OCI-LY3 (cell line): Measurements from ENCODE around the gene SMURF1.

ENCODE experiments used
- H2AFZ ChIP-seq: fragments of 200-600, 300-600 bp; shearing (Covaris generic); 2 replicates; pipeline ENCODE4 v1.6.0; 2014; ENCODE audit warnings: antibody characterized with exemption, low read depth, low read length
- H3K27ac ChIP-seq: fragments of 200-600, 300-600 bp; sonication (generic); 2 replicates; pipeline ENCODE4 v1.5.1; 2014; ENCODE audit warnings: mild to moderate bottlenecking, low read length, moderate library complexity, mixed read lengths
- H3K27me3 ChIP-seq: fragments of 200-600, 300-600 bp; sonication (generic); 2 replicates; pipeline ENCODE4 v1.6.1; 2014; ENCODE audit warnings: low read depth, low read length, mixed read lengths
- H3K36me3 ChIP-seq: fragments of 200-600, 300-600 bp; sonication (generic); replicated peaks from 2 replicates; pipeline ENCODE3; 2014; ENCODE audit warnings: low read depth, low read length, mixed read lengths
- H3K4me1 ChIP-seq: fragments of 300-600, 200-600 bp; sonication (generic); 2 replicates; pipeline ENCODE4 v1.6.1; 2014; ENCODE audit warnings: low read length, mixed read lengths
- H3K4me2 ChIP-seq: fragments of 200-600, 300-600 bp; sonication (generic); 2 replicates; pipeline ENCODE4 v1.6.1; 2014; ENCODE audit warnings: low read length, mixed read lengths
- H3K4me3 ChIP-seq: fragments of 300-600, 200-600 bp; sonication (generic); 2 replicates; pipeline ENCODE4 v1.5.1; 2014; ENCODE audit warnings: antibody characterized with exemption, mild to moderate bottlenecking, low read length, moderate library complexity
- H3K79me2 ChIP-seq: fragments of 300-600, 200-600 bp; shearing (Covaris generic); 2 replicates; pipeline ENCODE4 v1.6.1; 2014; ENCODE audit warnings: mild to moderate bottlenecking, low read length, mixed read lengths
- H3K9ac ChIP-seq: fragments of 300-600, 200-600 bp; shearing (Covaris generic); 2 replicates; pipeline ENCODE4 v1.6.0; 2014; ENCODE audit warnings: mild to moderate bottlenecking, low read length, moderate library complexity
- H3K9me3 ChIP-seq: fragments of 200-600, 300-600 bp; shearing (Covaris generic); 2 replicates; pipeline ENCODE4 v1.6.1; 2014; ENCODE audit warnings: low read length, mixed read lengths; ENCODE audit not compliant: insufficient read depth
- H4K20me1 ChIP-seq: fragments of 200-600, 300-600 bp; sonication (generic); 2 replicates; pipeline ENCODE4 v1.6.1; 2016; ENCODE audit warnings: low read length, mixed read lengths; ENCODE audit not compliant: insufficient read depth
- EZH2phosphoT487 ChIP-seq: fragments of 200-600 bp; shearing (Covaris generic); IDR thresholded peaks from 2 replicates; pipeline ENCODE4 v1.6.1; 2018; ENCODE audit warnings: antibody characterized with exemption, mixed run types, low read depth
- TF ChIP-seq, protein P1 (sequence below): fragments of 200-600, 300-600 bp; sonication (generic); IDR thresholded peaks from 2 replicates; pipeline ENCODE4 v1.5.1; 2014; ENCODE audit warnings: antibody characterized with exemption, low read length, low read depth

The SMURF1 gene

DNA sequence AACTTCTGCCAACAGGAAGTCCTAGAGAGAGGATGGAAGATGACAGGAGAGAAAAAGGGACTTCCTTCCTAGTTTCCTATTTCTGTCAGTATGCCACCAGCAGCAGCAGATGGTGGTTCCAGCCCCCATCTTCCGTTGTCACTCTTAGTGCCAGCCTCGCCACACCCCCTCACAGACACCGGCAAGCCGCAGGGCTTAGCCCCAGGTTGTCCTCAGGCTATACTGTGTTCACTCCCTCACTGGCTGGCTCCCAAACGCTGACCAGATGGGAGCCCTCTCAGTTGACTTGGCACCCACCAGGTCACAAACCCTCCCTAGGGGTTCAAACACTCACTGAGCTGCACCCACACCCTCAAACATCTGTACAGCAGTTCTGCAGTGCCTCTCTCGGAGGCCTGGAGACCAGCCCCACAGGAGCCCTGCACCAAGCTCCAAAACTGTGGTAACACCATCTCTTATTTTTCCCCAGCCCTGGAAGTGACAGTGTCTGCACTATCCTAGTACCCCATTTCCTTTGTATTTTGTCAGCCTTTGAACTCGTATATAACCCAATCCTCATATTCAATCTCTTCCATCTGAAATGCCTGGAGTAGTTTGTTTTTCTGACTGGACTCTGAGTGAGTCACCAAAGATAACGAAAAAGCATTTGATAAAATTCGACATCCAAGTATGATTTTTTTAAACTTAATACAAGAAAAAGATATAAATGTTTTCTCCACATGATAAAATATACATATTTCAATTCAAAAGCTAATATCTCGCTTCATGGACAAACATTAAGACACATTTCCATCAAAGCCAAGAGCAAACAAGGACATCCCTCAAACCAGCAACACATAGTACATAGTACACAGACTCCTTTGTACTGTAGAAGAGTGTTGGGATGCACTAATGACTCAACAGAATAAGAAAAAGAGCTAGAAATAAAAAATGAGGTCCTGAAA, 34.5 kb downstream of the SMURF1 start:
- H3K4me2 ChIP-seq = no peak overlapping the region

DNA sequence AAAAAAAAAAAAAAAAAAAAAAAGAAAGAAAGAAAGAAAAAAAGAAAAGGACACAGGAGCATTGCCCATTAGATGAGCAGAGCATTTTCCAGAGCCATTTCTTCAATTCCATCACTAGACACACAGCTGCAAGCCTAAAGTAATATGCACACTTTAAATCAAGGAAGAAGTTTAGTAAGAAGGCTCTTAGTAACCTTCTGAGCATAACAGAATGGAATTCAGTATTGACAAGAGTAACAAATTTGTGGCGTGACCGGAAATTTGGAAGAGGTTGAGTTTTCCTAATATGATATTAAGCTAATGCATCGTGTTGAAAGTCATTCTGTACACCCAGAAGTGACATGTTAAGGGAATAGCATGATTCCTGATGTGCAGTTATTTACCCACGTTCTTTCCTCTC, 35.3 kb downstream of the SMURF1 start:
- Histone ChIP-seq H2AFZ (no peak overlapping the region), H3K4me2 (no peak overlapping the region), H3K27ac (no peak overlapping the region), H3K36me3 (no peaks in the 10 kb centered on the region), H3K27me3 (no peaks in the 10 kb centered on the region), H3K4me3 (no peak overlapping the region), H3K79me2 (peaks cover 79% of the 10 kb centered on the region), H3K4me1 (peaks cover 30% of the 10 kb centered on the region), H4K20me1 (peaks cover 30% of the 10 kb centered on the region), H3K9ac (no peak overlapping the region), H3K9me3 (no peaks in the 10 kb centered on the region)
- TF ChIP-seq, protein P1, sequence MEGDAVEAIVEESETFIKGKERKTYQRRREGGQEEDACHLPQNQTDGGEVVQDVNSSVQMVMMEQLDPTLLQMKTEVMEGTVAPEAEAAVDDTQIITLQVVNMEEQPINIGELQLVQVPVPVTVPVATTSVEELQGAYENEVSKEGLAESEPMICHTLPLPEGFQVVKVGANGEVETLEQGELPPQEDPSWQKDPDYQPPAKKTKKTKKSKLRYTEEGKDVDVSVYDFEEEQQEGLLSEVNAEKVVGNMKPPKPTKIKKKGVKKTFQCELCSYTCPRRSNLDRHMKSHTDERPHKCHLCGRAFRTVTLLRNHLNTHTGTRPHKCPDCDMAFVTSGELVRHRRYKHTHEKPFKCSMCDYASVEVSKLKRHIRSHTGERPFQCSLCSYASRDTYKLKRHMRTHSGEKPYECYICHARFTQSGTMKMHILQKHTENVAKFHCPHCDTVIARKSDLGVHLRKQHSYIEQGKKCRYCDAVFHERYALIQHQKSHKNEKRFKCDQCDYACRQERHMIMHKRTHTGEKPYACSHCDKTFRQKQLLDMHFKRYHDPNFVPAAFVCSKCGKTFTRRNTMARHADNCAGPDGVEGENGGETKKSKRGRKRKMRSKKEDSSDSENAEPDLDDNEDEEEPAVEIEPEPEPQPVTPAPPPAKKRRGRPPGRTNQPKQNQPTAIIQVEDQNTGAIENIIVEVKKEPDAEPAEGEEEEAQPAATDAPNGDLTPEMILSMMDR = no peak
- no peak for TF ChIP-seq EZH2phosphoT487

More for the DNA sequence above, 34.5 kb downstream of the SMURF1 start:
- H3K9ac ChIP-seq = no peak overlapping the region
- H3K79me2 ChIP-seq = peaks cover 76% of the 10 kb centered on the region
- no peaks in the 10 kb centered on the region for H3K36me3 ChIP-seq
- TF ChIP-seq EZH2phosphoT487 = no peak
- TF ChIP-seq, protein P1 = no peak
- H3K4me3 ChIP-seq = no peak overlapping the region
- H4K20me1 ChIP-seq = peaks cover 30% of the 10 kb centered on the region
- H3K27me3 ChIP-seq = no peaks in the 10 kb centered on the region
- H3K9me3 ChIP-seq = no peaks in the 10 kb centered on the region
- H3K4me1 ChIP-seq = peaks cover 29% of the 10 kb centered on the region
- no peak overlapping the region for H3K27ac ChIP-seq
- H2AFZ ChIP-seq = no peak overlapping the region

DNA sequence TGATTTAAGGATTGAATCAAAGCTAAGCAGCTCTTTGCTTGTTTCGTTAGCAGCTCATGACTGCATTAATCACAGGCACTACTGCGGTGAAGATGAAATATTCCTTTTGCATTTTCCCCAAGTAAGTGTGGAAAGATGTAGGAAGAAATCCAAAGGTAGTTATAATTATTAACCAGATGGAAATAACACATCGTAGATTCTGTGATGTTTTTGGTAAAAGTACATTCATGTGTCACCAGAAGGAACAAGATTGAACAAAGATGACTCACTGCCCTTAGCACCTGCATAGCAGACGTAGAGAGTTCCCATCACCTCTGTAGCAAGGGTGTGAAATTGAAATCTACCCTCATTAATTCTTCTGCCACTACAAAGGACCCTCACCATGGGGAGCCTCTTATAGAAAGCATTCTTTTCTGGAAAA, 37.1 kb downstream of the SMURF1 start:
- Histone ChIP-seq H4K20me1 (peaks cover 30% of the 10 kb centered on the region), H3K4me2 (peak overlapping the region; percentile 36), H3K27me3 (no peaks in the 10 kb centered on the region), H3K79me2 (peaks cover 78% of the 10 kb centered on the region), H3K4me3 (no peak overlapping the region), H3K9me3 (no peaks in the 10 kb centered on the region), H3K4me1 (peaks cover 32% of the 10 kb centered on the region), H3K27ac (no peak overlapping the region), H3K36me3 (no peaks in the 10 kb centered on the region), H2AFZ (no peak overlapping the region), H3K9ac (no peak overlapping the region)
- no peak for TF ChIP-seq EZH2phosphoT487
- TF ChIP-seq, protein P1 = no peak

DNA sequence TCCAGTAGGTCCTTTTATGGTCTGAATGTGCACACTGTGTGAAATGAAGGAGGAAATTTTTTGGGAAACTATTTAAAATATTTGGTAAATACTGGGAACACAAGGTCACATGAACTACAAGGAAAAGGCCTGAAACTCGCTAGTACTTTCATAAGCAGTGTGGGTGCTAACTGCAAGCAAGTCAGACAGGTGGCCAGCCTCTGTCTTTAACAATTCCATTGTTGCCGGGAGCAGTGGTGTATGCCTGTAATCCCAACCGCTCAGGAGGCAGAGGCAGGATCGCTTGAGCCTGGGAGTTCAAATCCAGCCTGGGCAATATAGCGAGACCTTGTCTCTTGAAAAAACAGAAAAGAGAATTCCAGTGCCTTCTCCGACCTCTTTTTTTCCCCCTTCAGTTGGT, 37.5 kb downstream of the SMURF1 start:
- Histone ChIP-seq H3K4me1 (peaks cover 28% of the 10 kb centered on the region), H3K27me3 (no peaks in the 10 kb centered on the region), H3K79me2 (peaks cover 78% of the 10 kb centered on the region), H3K4me2 (peak overlapping the region; percentile 36; the same call in 1 of the 2 replicates), H4K20me1 (peaks cover 26% of the 10 kb centered on the region), H3K4me3 (no peak overlapping the region), H3K9ac (no peak overlapping the region), H3K27ac (no peak overlapping the region), H3K9me3 (no peaks in the 10 kb centered on the region), H2AFZ (no peak overlapping the region), H3K36me3 (no peaks in the 10 kb centered on the region)
- TF ChIP-seq EZH2phosphoT487 = no peak
- TF ChIP-seq, protein P1 = no peak
